GM13976 (cell line): ENCODE measurements around the gene TRPM2.

ENCODE experiments used
- DNase-seq: peaks from one replicate; pipeline ENCODE4 v3.0.0; 2012; ENCODE audit warnings: low spot score
- in situ Hi-C: fragments of 300-500 bp; cut with MboI; formaldehyde crosslinking; loops from one replicate; pipeline ENCODE4 v1.12.0; 2022; ENCODE audit warnings: low sequenced_read_pairs, mixed read lengths, inconsistent platforms; ENCODE audit not compliant: unreplicated experiment
- TF ChIP-seq, protein P1 (sequence below): IDR thresholded peaks from 2 replicates; pipeline ENCODE4 v1.5.1; 2012; ENCODE audit warnings: borderline replicate concordance, mild to moderate bottlenecking; ENCODE audit not compliant: insufficient read depth; ENCODE audit errors: extremely low read depth, missing control alignments, control extremely low read depth

The TRPM2 gene

DNA sequence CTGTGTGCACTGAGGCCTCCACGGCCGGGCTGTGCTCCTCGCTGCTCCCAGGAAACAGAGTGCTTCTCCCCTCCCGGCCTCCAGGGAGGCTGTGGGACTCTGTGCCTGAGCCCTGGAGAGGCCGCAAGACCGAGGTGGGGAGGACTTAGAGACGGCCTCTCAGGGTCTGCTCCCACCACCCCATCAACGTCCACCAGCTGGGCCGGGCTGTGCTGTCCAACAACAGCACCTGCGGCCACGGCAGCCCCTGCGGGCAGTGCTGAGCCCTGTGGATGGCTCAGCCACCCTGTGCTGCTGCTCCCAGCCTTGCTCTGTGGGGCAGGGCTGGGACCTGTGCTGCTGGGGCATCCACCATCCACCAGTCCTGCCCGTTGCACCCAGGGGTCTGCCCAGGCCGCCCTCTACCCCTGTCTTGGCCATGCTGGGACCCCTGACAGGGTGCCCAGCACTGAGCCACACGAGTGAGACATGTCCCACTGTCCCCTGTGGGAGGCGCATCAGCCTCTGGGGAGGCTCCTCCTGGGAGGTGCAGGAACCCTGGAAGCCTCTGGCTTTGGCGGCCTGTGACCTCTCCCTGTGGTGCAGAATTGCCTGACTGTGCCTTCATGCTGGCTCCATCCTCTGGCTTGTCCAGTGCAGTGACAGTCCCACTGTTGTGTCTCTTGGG lies 70.7 kb downstream of the TRPM2 start:
- no peak for DNase-seq
- in situ Hi-C loops = no loop called here
- TF ChIP-seq, protein P1, sequence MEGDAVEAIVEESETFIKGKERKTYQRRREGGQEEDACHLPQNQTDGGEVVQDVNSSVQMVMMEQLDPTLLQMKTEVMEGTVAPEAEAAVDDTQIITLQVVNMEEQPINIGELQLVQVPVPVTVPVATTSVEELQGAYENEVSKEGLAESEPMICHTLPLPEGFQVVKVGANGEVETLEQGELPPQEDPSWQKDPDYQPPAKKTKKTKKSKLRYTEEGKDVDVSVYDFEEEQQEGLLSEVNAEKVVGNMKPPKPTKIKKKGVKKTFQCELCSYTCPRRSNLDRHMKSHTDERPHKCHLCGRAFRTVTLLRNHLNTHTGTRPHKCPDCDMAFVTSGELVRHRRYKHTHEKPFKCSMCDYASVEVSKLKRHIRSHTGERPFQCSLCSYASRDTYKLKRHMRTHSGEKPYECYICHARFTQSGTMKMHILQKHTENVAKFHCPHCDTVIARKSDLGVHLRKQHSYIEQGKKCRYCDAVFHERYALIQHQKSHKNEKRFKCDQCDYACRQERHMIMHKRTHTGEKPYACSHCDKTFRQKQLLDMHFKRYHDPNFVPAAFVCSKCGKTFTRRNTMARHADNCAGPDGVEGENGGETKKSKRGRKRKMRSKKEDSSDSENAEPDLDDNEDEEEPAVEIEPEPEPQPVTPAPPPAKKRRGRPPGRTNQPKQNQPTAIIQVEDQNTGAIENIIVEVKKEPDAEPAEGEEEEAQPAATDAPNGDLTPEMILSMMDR = no peak

DNA sequence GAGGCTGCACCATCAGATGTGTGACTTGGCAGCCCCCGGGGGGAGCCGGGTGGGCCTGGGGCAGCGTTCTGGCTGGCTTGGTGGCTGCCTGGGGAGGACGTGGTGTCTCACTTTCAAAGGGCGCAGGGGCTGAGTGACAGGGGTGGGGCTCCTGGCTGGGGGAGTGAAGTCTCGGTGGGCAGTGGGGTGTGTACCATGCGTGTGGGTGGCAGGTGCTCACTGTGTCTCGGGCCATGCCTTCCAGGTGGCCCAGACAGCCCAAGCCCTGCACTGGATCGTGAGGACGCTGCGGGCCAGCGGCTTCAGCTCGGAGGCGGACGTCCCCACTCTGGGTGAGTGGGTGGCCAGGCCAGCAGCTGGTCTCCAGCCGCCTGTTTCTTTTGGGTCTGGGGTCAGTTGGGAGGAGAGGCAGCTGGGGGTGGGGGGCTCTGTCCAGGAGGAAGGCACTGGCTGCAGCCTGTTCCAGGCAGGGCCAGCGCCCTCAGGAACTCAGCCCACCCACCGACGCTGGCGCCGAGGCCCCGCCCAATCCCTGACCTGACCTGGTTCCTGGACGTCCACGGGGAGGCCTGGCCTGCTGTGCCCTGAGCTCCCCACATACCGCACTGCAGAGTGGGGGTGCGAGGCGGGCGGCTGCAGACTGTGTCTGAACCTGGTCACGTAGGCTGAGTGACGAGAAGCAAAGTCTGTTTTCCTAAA lies 71.3 kb downstream of the TRPM2 start:
- no peak for DNase-seq
- TF ChIP-seq, protein P1 = no peak
- in situ Hi-C loops = no loop called here

DNA sequence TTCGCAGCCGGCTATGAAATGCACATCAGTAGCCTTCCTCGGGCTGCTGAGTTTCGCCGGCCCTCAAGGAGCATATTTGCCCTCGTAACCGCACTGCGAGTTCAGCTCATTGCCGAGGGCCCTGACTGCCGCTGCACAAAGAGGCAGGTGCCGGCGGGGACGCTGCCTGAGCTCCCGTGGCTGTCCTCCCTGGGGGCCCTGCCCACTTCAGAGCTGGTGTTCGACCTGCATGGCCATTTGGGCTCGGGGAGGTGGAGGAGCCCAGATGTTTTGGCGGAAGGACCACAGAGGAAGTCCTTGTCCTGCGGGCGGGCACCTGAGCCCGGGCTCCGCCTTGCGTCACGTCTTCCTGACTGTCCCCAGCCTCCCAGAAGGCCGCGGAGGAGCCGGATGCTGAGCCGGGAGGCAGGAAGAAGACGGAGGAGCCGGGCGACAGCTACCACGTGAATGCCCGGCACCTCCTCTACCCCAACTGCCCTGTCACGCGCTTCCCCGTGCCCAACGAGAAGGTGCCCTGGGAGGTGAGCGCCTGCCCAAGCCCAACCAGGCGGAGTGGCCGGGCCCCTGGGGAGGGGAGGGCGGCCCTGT lies 72.0 kb downstream of the TRPM2 start:
- no peak for DNase-seq
- TF ChIP-seq, protein P1 = no peak
- in situ Hi-C loops = no loop called here

DNA sequence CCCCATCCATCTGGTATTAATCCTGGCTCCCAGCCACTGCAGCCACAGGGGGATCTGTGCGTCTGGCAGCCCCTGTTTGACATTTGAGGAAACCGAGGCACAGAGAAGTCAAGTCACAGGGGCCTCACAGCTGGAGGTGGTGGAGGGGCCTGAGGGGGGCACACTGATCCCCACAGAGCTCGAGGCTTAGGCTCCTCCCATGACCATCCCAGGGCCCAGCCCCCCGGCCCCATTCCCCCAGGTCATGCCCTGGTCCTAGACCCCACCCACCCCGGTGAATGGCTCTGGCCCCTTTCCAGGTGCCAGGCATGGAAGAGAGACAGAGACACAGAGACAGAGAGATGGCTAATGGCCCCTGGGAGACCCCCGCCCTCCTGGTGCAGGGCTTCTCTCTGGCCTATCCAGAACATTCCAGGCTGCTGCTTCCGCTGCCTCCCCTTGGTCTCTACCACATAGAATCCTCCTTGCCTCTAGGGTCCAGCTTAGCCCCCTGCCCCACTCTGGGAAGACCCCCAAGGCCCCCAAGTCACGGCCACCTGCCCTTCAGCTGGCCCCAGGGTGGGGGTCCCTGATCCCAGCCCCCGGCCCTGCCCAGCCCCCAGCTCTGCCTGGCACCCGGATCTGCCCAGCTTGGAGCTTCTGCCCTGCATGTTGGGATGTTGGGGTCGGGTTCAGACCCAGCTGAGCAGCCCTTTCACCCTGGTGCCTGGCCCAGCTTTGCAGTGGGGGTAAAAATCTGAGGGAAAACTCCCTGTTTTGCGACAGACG lies 72.7 kb downstream of the TRPM2 start:
- TF ChIP-seq, protein P1 = no peak
- in situ Hi-C loops = no loop called here
- no peak for DNase-seq

DNA sequence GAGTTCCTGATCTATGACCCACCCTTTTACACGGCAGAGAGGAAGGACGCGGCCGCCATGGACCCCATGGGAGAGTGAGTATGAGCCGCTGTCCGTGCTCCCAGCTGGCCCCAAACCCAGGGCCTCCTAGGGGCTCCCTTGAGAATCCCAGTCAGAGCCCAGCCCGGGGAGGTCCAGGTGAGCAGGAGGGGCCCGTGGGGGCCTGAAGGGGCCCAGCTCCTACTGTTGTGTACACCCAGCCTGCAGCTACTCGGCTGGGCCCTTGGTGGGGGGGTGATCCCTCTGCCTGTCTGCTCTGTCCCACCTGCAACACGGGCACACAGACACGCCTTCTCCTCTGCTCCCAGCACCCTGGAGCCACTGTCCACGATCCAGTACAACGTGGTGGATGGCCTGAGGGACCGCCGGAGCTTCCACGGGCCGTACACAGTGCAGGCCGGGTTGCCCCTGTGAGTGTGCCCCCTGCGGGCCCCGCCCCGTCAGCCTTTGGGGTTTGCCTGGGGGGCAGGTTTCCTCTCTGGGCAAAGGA lies 73.3 kb downstream of the TRPM2 start:
- in situ Hi-C loops = no loop called here
- no peak for DNase-seq
- TF ChIP-seq, protein P1 = no peak
